ENCODE data around the gene DIP2C.

Gene DIP2C

GRCh38 chr10:241966-242643 is 447.4 kb downstream of the DIP2C start:
- DNase-seq = no peak

- DNase-seq = no peak
These were observed 448.0 kb downstream of the DIP2C start for GRCh38 chr10:241451-241850.

- DNase-seq = peak; percentile 2 to 24
These were observed 450.4 kb downstream of the DIP2C start for GRCh38 chr10:239109-239508.

- DNase-seq = no peak
These were observed 453.6 kb downstream of the DIP2C start for GRCh38 chr10:235915-236314.

- DNase-seq = no peak
These were observed 454.6 kb downstream of the DIP2C start for GRCh38 chr10:234708-235406.

GRCh38 chr10:232878-233277 is 456.6 kb downstream of the DIP2C start:
- DNase-seq = no peak

GRCh38 chr10:232061-232460 is 457.4 kb downstream of the DIP2C start:
- no peak for DNase-seq

- DNase-seq = peak in 1 of 2 experiments; percentile 9
These were observed 458.7 kb downstream of the DIP2C start for GRCh38 chr10:230758-231157.

- no peak for DNase-seq
These were observed 461.1 kb downstream of the DIP2C start for GRCh38 chr10:228366-228765.

- DNase-seq = no peak
These were observed 462.5 kb downstream of the DIP2C start for GRCh38 chr10:227014-227413.

- DNase-seq = no peak
These were observed 463.4 kb downstream of the DIP2C start for GRCh38 chr10:226018-226417.

GRCh38 chr10:224571-224970 is 464.9 kb downstream of the DIP2C start:
- DNase-seq = peak; percentile 10 to 44
